NCI-H2227 (cell line): ENCODE results near the gene C14orf132.
"Not testable (repeated sequence)": the region's sequence is repeated elsewhere in the genome, so short reads cannot be mapped to it uniquely, and the experiment has no call there.

ENCODE experiments used
- DNase-seq: peaks from one replicate; lab custom pipeline; 2025; ENCODE audit not compliant: unreplicated experiment; lab: John Stamatoyannopoulos, UW

The C14orf132 gene

DNA sequence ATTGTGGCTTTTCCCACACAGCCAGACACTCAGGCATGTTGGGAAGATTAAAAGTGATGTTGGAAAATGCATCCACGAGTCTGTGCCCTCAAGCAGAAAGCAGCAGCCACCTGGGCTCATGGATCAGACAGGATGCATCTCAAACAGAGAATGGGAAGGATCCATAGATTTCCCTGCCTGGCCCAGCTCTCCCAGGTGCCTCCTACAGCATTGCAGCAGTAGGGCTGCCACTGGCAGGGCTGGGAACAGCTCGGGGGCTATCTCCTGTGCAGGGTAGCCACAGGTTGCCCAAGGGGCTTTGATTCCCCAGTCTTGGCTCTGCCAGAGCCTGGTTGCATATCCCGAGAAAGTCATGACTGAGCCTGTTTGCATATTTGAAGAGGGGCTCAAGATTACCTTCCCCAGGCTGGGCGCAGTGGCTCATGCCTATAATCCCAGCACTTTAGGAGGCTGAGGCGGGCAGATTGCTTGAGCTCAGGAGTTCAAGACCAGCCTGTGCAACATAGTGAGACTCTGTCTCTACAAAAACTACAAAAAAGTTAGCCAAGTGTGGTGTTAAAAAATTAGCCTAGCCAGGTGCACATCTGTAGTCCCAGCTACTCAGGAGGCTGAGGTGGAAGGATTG is 19.5 kb downstream of the C14orf132 start:
- no peak for DNase-seq

DNA sequence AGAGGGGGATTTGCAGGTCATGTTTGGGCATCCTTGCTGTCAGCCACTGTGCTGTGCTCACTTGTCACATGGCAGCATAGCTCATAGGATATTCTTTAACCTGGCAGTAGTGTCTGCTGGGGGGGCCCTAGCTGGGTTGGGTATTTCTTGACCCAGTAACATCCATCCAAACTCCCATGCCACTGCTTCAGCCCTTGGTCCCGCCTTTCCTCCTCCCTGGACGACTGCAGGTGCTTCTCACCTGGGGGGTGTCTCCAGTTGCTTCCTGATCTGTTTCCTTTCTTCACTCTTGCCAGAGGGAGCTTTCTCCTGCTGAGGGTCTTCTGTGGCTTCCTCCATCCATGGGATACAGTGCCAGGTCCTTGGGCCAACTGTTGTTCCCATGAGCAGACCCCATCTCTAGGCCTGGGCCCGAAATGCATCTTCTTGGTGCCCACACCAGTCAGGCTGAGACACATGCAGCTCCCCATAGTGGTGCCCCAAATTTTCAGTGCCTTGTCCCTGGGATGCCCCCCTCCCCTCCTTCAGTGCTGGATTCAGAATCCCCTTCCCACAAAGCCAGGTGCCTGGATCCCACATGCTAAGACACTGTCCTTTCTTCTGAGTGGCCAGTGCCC is 20.5 kb downstream of the C14orf132 start:
- no peak for DNase-seq

GRCh38 chr14:96060186-96060933 is 21.2 kb downstream of the C14orf132 start:
- no peak for DNase-seq

DNA sequence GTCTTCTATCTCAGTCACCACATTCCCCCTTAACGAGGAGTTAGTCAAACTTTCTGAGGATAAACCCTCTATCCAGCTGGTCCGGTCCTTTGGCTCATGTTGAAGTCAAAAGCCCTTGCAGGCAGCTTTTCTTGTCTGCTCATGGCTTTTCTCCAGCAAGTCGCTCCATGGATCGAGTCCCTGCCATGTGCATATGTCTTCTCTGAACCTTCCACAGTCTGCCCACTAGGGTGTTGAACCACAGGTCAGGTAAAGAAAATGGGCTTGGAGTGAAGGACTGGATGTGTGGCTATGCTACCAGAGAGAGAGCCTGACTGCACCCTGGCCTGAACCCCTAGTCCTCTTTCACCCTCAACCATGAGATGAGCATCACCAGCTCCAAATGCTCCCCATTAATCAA is 22.8 kb downstream of the C14orf132 start:
- DNase-seq, result no peak

DNA sequence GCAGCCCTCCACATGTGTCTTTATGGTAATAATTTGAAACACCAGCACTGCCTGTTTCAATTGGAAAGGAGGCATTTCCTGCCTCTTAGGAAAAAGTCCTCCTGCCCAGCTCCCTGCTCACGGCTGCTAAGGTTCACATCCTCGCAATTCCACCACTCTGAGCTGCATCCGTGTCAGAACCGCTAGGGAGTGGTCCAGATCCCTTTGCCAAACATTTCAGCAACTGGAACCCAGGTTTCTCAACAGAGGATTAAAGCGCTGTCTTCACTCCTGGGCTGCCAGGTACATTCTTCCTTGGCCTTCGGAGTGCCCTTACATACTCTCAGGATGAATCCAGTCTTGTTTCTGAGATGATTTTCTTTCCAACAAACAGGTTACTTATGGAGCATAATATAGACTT is 23.3 kb downstream of the C14orf132 start:
- DNase-seq, result no peak

GRCh38 chr14:96064866-96065265 is 25.7 kb downstream of the C14orf132 start:
- no peak for DNase-seq

DNA sequence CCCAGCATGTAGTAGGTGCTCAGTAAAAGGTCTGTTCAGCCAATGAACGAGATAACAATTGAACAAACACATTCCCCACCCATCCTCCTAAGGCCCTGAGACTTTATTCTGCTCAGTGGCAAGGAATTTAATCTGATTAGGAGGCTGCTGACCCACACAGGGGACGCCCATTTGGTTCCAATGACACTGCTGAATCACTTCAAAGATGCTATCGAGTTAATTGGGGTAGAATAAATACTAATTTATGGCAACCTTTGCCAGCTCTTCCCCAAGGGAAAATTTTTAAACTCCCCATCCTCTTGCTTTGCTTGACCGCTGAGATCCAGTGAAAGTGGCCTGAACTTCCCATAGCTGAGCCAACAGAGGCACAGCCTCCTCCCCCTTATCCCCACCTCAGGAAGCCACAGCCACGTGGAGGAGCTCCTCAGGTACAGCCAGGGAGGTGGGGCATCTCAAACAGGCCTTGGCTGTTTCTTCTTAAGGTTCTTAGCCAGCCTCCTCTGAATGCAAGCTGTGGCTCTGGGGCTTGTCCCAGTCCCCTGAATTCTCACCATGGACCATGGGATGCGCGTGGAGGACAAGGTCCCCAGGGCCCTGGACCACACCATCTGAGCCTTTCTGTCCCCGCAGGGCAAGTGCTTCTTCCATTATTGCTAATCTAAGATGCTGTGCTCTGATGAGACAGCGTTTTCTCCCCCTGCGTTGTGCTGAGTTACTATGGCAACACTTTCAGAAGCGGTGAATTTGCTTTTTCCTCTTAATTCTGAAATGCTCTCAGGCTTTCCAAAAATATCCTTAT is 26.7 kb downstream of the C14orf132 start:
- DNase-seq, result peak; percentile 34

DNA sequence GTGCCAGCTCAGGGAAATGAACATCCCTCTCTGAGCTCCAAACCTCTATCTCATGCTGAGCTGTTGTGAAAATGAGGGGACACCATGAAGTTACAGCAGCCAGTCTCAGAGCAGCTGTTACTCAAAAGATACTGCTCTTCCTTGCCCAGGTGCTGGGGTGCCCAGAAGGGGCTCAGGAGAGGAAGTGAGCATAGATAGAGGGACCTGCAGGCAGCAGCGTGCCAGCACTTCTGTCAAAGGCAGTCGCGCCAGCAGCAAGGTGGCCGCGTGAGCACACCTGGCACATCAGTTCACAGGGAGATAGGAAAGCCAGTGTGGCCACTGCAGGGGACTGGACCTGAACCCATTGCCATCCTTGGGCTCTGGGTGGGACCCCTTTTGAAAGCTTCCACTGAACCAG is 27.8 kb downstream of the C14orf132 start:
- no peak for DNase-seq

DNA sequence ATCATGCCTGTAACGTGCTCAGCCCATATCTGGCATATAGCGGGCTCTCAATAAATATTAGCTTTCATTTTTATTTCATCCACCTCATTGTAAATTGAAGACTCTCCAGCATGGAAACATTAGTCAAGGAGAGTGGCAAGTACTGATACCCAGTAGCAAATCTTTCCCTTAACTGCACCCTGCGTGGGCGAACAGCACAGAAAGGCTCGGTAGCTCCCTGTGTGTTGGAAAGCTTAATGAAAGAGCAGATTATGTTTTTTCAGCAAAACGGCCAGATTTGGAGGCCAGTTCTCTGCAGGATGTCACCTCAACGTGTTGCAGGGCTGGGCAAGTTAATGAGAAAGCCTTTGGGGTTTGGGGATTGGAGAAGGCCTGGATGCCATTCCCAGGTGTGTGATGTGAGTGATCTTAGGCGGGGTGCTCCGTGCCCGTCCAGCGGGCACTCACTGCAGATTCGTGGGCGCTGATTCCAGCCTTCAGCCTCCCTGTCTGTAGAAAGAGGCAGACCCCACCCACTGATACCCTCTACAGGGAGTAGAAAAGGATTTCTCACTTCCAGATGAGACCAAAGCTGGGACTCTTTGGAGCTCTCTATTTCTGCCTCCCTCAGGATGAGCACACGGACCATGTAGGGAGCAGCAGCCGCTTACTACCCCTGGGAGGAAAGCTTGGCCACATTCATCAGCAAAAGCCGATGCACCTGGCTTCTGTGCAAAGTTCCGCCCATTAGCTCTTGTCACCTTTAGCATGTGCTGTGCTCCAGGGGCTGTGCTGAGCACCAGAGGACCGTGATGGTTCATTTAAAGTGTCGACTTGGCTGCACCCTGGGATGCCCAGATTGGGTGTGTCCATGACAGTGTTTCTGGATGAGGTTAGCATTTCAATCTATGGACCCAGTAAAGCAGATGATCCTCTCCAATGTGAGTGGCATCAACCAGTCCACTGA is 29.1 kb downstream of the C14orf132 start:
- DNase-seq, result no peak

DNA sequence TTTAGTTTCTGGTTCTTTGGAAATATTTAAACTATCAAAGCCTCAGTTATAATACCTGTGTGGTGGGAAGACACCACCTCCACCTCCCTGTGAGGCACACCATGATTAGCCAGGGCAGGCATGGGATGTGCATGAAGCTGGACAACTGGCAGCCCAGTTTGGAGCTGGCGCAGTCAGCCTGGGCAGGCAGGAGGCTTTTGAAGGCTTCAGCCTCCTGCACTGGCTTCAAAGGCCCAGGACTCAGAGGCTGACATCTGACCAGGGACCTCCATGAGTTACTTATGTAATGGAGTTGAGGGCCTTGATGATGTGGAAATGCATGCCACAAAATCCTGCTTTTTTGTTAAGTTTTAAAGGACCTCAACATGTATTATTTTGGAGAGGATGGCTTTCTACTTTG is 30.3 kb downstream of the C14orf132 start:
- no peak for DNase-seq

DNA sequence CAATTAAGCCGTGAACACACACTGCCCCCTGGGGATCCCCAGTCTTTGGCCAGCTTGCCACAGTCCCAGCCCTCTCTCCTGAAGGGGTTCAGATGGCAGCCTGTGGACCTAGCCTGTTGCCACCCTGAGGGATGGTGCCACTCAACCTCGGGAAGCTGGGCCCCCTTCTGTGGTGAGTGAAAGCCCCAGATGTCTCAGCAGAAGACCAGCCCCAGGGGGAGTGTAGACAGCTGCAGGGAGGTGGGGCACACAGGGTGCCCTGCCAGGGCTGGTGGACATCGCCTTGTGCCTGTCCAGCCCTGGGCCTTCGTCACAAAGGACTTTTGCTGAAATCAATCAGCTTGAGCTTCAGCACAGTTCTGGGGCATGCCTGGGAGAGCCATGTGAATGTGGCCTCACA is 32.4 kb downstream of the C14orf132 start:
- DNase-seq, result no peak

DNA sequence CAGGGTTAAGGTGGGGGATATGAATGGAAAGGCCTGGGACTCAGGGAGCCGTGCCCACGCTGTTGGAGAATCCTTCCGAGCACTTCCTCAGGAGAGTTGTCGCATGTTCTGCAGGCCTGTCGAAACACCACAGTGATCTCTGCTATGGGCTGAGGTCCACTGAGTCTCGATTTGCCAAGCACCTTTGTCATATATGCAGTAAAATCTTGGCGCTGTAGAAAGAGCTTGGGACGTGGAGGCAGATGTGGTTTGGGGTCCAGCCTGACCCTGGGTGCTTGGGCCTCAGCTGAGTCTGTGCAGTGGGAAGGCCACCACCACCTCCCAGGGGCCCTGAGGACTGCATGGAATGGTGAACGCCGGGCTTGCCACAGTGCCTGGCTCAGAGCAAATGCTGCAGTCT is 32.9 kb downstream of the C14orf132 start:
- no peak for DNase-seq

- DNase-seq, result no peak
Observed at GRCh38 chr14:96072746-96073145, 33.6 kb downstream of the C14orf132 start.

DNA sequence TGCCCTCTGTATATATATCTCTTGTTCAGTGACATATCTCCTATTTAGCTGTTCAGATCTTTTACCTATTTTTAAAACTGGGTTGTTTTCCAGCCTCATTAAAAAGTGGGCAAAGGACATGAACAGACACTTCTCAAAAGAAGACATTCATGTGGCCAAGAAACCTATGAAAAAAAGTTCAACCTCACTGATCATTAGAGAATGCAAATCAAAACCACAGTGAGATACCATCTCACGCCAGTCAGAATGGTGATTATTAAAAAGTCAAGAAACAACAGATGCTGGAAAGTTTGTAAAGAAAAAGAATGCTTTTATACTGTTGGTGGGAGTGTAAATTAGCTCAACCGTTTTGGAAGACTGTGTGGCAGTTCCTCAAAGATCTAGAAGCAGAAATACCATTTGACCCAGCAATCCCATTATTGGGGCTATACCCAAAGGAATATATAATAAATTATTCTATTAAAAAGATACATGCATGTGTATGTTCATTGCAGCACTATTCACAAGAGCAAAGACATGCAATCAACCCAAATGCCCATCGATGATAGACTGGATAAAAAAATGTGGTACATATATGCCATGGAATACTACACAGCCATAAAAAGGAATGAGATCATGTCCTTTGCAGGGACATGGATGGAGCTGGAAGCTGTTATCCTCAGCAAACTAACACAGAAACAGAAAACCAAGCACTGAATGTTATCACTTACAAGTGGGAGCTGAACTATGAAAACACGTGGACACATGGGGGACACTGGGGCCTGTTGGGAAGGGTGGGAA is 34.3 kb downstream of the C14orf132 start:
- not testable (repeated sequence) for DNase-seq

DNA sequence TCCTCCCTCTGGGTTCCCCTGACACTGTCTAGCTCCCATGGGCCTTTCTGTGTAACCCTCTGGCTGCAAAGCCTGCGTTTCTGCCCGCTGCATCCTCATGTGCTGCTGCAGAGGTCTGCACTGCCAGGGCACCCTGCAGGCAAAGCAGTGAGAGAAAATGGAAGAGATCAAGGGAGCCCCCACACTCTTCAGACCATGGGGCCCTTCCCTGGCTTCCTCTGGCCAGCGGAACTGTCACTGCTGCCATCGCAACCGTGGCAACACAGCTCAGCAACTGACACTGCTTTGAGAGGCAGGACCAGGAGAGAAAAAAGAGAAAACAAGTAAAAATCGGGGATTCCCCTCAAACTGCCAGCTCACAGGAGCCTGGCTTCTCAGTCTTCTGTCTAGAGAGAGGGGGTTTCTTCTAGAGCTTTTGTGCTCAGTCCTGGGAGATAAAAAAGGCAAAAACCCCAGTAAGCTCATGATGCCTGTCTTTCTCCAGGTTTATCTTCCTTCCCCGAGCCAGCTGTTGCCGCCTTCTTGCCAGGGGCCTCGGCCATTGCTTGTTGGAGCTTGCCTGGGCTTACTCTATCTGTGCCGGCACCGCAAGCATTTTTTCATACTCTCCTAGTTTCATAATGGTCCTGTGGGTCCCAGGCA is 38.9 kb downstream of the C14orf132 start:
- no peak for DNase-seq

GRCh38 chr14:96078625-96079016 is 39.5 kb downstream of the C14orf132 start:
- no peak for DNase-seq

DNA sequence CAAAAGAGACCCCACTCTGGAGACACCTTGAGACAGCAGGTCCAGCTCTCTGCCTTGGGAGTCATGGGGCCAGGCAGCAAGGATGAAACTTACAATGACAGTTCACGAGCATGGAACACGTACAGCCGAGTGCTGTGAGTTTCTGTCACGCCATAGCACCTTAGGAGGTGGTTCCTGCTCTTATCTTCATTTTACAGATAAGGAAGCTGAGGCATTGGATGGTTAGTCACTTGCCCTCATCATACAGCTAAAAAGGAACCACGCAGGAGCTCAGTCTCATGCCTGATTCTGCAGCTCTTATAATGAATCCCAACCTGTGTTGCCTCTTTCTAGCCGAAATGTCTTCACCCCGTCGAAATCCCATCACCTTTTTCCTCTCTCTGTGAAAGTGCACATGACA is 39.9 kb downstream of the C14orf132 start:
- DNase-seq, result no peak

DNA sequence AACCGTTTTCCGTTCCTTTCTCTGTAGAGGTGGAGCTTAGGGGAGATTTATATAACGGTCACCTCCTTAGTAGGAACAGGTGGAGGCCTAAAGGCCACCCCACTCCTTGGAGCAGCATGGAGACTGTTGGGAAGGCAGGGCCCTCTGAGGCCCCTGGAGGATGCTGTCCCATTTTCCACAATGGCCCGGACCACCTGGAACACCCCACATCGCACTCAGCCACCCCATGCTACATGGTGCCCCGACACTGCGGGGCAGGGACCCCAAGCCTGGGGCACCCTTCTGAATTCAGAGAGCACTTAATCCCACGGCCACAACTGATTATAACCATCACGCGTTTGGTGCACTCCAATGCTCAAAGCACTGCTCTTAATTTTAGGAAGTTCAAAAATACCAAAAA is 41.4 kb downstream of the C14orf132 start:
- DNase-seq, result no peak

DNA sequence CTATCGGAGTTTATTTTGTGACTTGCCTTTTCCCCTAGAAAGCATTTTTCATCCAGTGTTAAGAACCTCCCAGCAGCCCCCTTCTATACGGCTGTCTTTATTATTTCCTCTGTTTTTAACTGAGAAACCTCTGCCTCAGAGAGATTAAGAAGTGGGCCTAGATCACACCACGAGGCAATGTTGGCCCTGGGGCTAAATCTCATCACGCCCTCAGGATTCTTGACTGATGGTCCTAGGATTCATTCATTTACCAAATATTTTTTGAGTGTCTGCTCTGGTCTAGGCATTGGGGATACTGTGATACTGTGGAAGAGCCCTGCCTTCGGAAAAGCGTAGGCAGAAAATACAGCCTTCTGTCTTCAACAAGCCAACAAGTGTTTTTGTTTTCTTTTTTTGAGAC is 42.1 kb downstream of the C14orf132 start:
- no peak for DNase-seq
